GM19372 (cell line): Measurements from ENCODE around the gene NOL4L.

Source experiments
- ATAC-seq: cut with Tn5 transposase; IDR thresholded peaks from one replicate; pipeline ENCODE4 v1.9.1; 2021; ENCODE audit warnings: mild to moderate bottlenecking, low read depth, moderate library complexity; ENCODE audit not compliant: unreplicated experiment

NOL4L gene

GRCh38 chr20:32563311-32564272 is 21.5 kb downstream of the NOL4L start:
- ATAC-seq: no peak

- ATAC-seq: no peak
These were observed 22.6 kb downstream of the NOL4L start for GRCh38 chr20:32562495-32562911.

GRCh38 chr20:32560989-32561830 is 23.9 kb downstream of the NOL4L start:
- ATAC-seq: no peak

- no peak for ATAC-seq
These were observed 24.6 kb downstream of the NOL4L start for GRCh38 chr20:32560482-32560988.

GRCh38 chr20:32559753-32560380 is 25.3 kb downstream of the NOL4L start:
- no peak for ATAC-seq

GRCh38 chr20:32559205-32559752 is 25.9 kb downstream of the NOL4L start:
- no peak for ATAC-seq

- ATAC-seq: no peak
These were observed 26.6 kb downstream of the NOL4L start for GRCh38 chr20:32558526-32558925.

GRCh38 chr20:32557319-32557718 is 27.8 kb downstream of the NOL4L start:
- no peak for ATAC-seq

GRCh38 chr20:32556312-32557184 is 28.6 kb downstream of the NOL4L start:
- ATAC-seq: no peak

- ATAC-seq: no peak
These were observed 29.5 kb downstream of the NOL4L start for GRCh38 chr20:32555584-32555983.

GRCh38 chr20:32554965-32555289 is 30.2 kb downstream of the NOL4L start:
- ATAC-seq: no peak

- no peak for ATAC-seq
These were observed 31.5 kb downstream of the NOL4L start for GRCh38 chr20:32553618-32554017.

GRCh38 chr20:32551693-32552092 is 33.4 kb downstream of the NOL4L start:
- no peak for ATAC-seq

GRCh38 chr20:32549842-32550241 is 35.3 kb downstream of the NOL4L start:
- no peak for ATAC-seq

GRCh38 chr20:32547753-32548034 is 37.4 kb downstream of the NOL4L start:
- no peak for ATAC-seq

GRCh38 chr20:32546918-32547752 is 38.0 kb downstream of the NOL4L start:
- no peak for ATAC-seq

GRCh38 chr20:32544893-32545840 is 40.0 kb downstream of the NOL4L start:
- no peak for ATAC-seq

- no peak for ATAC-seq
These were observed 40.8 kb downstream of the NOL4L start for GRCh38 chr20:32544260-32544722.
